Pons (tissue), 1 donor: ENCODE results near the gene CPOX.
A peak's percentile ranks its signal among the peaks of the same experiment; 100 is the strongest.
"Not testable (repeated sequence)": the region's sequence is repeated elsewhere in the genome, so short reads cannot be mapped to it uniquely, and the experiment has no call there.

ENCODE experiments used
- DNase-seq: peaks from one replicate; pipeline ENCODE4 v3.0.0-alpha.2; 2016; ENCODE audit warnings: low spot score

The CPOX gene

DNA sequence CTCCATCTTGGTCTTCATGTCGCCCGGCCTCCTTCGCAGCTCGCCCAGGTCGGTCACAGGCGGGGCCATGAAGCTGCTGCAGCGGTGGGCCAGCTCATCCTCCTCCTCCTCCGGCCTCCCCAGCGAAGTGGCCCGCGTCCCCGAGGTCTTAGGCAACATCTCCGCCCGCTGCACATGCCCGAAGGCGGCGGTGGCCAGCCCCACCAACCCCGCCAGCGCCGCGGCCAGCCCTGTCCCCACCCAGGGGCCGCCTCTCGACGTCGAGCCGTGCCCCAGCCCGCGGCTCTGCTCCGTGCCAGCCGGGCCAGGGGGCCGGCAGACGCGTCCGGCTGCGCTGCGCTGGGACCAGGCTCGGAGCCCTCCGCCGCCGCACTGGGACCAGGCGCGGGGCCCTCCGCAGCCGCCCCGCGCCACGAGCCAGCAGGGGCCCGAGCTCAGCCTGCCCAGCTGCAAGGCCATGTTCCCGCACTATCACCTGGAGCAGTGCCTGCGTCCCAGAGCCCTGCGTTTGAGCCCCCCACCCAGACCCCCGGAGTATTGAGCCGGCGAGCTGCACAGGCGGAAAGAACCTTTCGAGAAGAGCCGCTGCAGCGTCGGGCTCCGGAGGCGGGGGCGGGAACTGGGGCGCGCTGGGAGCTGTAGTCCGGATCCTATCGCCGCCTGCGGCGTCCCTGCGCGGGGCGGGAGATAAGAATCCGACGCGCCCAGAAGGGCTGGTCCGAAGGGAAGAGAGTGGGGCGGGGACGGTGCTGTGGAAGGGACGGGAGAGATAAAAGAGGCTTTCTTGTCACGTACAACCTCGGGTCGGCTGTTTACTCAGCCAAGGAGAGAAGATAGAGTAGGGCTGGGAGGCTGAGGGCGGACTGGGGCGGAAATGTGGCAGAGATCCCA is at the start of gene CPOX:
Gene CPOX, minus strand, starts transcription at position 566 of the 891 bp plus-strand sequence. Its CDS starts 107 bp downstream, at position 459.
- DNase-seq: peak; percentile 96

- DNase-seq: not testable (repeated sequence)
These were observed 49.4 kb upstream of the CPOX start for GRCh38 chr3:98642769-98643168.

DNA sequence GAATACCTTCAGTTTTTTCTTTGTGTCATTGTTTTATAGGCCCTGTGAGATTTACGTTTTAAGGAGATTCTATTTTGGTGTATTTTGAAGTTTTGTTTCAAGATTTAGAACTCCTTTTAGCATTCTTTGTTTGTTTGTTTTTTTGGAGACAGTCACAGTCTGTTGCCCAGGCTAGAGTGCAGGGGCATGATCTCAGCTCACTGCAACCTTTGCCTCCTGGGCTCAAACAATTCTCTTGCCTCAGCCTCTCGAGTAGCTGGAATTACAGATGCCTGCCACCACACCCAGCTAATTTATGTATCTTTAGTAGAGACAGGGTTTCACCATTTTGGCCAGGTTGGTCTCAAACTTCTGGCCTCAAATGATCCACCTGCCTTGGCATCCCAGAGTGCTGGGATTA is 48.3 kb upstream of the CPOX start:
- not testable (repeated sequence) for DNase-seq

- DNase-seq: not testable (repeated sequence)
These were observed 45.1 kb upstream of the CPOX start for GRCh38 chr3:98638515-98638914.

GRCh38 chr3:98630416-98630815 is 37.0 kb upstream of the CPOX start:
- no peak for DNase-seq

- DNase-seq: no peak
These were observed 34.9 kb upstream of the CPOX start for GRCh38 chr3:98628317-98628716.

DNA sequence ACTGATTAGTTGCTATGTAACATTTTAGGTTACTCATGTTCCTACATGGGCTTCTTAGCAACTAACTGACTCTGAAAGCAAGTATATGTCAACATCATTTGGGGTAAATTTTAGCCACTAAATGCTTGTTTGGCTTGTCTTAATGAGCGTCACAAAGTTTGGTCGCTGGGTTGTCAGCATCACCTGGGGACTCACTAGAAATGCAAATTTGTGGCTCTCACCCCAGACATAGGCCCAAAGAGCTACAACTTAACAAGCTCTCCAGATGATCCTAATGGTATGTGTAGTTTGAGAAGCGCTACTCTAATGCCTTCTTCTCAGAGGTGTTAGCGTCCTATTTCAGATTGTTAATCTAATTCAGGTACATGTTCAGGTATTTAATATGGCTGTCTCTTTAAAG is 32.7 kb upstream of the CPOX start:
- no peak for DNase-seq

DNA sequence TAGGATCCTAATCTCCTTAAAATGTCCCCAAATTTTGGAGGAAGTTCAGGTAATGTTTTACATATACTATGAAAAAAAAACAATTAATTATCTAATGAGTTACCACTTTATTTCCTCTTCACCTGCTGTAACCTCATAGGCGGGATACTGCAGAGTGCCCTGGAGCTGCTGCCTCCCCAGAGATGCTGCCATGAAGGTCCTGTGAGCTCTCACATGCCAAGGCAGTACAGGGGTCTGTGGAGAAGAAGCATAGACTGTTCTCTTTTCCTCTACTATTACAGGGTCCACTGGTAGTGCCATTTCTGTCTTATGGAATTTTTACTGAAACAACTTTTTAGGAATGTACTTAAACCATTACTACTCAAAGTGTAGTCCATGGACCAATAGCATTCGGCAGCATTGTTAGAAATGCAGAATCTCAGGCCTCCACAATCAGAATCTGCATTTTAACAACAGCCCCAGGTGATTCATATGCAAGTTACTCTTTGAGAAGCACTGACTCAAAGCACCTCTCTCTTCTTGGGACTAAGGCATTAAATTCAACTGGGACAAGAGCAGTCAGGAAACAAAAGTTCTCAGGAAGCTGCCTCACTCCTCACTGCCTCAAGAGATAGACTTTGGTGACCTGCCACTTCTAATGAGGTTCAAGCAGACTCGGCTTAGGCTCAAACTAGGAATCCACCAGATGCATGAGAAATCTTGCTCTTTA is 30.3 kb upstream of the CPOX start:
- no peak for DNase-seq

GRCh38 chr3:98617841-98618240 is 24.4 kb upstream of the CPOX start:
- DNase-seq: peak; percentile 60

DNA sequence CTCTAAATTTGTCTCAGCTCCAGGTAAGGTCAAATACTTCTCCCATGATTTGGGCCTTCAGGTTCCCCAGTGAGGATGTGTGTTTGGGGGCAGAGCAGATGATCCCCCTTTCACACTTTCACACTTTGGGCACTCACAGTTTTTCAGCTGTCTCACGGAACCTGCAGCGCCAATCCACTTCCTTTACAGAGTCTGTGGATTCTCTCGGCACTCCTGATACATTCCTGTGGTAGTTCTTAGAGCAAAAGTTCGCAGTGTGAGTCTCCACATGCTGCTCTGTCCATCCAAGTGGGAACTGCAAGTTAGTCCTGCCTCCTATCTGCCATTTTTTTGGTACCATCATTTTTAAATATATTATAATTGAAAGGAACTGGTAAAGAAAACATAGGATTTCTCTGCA is 20.2 kb upstream of the CPOX start:
- DNase-seq: no peak

DNA sequence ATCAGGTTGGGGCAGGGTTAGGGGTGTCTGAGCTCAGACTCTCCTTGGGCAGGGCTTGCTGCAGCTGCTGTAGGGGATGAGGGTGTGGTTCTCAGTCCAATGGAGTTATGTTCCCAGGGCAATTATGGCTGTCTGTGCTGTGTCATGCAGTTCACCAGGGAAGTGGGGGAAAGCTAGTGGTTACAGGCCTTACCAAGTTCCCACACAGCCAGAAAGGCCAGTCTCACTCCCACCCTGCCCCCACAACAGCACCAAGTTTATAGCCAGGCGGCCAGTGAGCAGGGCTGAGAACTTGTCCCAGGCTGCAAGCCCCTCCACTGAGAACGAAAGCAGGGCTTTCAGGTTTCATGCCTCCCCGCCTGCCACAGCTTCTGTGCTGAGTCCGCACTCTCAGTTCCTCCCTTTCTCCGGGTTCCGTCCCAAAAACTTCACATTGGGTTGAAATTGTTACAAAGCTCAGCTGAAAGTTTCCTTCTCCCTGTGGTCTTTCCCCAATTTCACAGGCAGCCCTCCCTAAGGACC is 19.6 kb upstream of the CPOX start:
- peak; percentile 49 for DNase-seq

- no peak for DNase-seq
These were observed 19.2 kb upstream of the CPOX start for GRCh38 chr3:98612587-98612986.

GRCh38 chr3:98608029-98608428 is 14.6 kb upstream of the CPOX start:
- no peak for DNase-seq

GRCh38 chr3:98603580-98603979 is 10.2 kb upstream of the CPOX start:
- no peak for DNase-seq

DNA sequence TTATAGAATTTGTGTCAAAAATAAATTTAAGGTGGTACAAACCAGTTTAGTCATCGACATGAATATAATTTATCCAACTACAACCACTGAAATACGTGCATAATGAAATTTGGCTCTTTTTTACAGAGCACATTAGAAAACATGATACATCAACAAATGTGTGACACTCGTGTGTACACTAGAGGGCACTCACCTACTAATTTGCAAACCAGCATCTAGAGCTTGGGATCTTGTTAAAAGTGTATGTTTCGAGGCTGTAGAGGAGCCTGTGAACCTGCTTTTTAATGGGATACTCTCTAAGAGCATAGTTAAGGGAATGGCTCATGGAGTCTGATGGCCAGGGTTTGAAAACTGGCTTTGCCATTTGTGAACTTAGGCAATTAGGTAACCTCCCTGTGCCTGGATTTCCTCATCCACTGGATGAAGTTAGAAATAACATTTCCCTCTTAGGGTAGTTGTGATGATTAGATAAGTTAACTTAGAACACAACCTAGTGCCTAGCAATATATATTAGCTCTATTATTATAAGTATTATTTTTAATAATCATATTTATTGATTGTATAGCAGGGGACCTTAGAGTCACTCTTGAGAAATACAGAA is 8.8 kb upstream of the CPOX start:
- peak; percentile 84 for DNase-seq

- DNase-seq: no peak
These were observed 7.8 kb upstream of the CPOX start for GRCh38 chr3:98601180-98601579.

DNA sequence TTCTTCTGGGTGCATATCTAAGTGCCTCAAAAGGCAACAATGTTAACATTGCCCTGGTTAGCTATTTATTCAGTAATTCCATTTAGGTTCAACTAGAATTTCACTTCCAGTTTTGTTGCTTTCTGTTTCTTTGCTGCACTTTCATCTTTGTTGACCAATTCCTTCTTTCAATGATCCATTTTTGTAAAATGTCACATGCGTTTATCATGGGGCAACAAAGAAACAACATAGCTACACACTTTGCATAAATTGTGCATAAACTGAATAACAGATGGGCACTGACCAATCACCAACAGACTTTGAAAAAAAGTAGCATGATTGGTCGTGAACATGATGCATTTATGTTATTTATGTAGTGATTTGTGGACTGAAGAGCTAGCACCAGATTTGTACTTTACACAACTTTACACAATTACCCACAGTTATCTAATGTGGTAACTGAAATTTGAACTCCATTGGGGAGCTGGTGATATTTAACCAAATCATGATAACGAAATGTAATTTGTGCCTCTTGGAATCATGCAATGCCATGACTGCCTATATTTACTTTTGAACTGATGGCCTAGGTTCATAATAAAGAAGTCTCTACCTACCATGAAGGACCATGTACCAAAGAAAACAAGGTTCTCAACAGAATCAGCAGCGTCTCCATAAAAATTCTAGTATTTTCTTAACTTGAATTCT is 7.1 kb upstream of the CPOX start:
- DNase-seq: no peak

DNA sequence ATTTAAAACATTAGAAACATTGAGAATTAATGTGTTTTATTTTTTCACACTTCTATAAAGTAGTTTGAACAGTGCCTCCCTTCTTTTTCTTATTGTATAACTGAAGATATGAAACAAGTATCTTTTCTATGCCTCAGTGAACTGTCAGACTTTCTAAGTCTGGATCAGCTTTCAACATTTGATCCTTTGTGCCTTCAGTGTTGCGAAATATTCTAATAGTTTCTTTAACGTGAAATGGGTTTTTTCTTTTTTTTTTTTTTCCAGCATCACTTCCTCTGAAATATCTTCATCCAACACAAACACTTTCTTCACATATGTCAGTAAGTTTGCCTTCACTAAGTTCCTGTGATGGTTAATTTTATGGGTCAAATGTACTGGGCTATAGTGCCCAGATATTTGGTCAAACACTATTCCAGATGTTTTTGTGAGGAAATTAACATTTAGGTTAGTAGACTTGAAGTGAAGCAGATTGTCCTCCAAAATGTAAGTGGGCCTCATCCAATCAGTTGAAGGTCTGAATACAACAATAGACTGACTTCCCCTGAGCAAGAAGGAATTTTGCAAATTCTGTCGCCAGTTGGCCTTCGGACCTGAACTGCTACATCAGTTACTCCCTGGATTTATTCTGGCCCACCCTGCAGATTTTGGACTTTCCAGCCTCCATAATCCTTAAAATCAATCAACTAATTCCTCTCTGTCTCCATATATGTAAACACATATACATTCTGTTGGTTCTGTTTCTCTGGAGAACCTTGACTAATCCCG is 6.4 kb upstream of the CPOX start:
- DNase-seq: no peak

GRCh38 chr3:98598492-98598891 is 5.1 kb upstream of the CPOX start:
- no peak for DNase-seq

- no peak for DNase-seq
These were observed 3.4 kb upstream of the CPOX start for GRCh38 chr3:98596541-98597500.
